Kidney (tissue), 14 donors: ENCODE measurements around the gene PAFAH1B1. TPM values are rescaled to one million over a fixed set of nuclear protein-coding genes. Genes with fewer than 3 reads are reported as not detected.
"Not testable (repeated sequence)": the region's sequence is repeated elsewhere in the genome, so short reads cannot be mapped to it uniquely, and the experiment has no call there.

Experiments
- DNase-seq, 5 donors: peaks; one replicate each; pipeline ENCODE4 v3.0.0-alpha.2; 2013 to 2020
- FAIRE-seq: peaks from 2 replicates; lab custom pipeline; 2012; peaks lifted over from hg19 to GRCh38; lab: Jason Lieb, UNC
- H3K27ac ChIP-seq, 2 donors: one replicate each; pipeline ENCODE4 v1.7.0; 2013; ENCODE audit warnings: low read depth in 2 of 2, low read length in 2 of 2, inconsistent platforms in 1 of 2
- H3K27me3 ChIP-seq: one replicate; pipeline ENCODE4 v1.7.1; 2013; ENCODE audit warnings: low read length, inconsistent platforms; ENCODE audit not compliant: control insufficient read depth, insufficient read depth
- H3K36me3 ChIP-seq, 3 donors: one replicate each; pipeline versions ENCODE4 v1.7.0 to v1.7.1; 2013; ENCODE audit warnings: low read length in 3 of 3, control low read depth in 1 of 3, inconsistent platforms in 1 of 3; ENCODE audit not compliant: insufficient read depth in 3 of 3, control insufficient read depth in 2 of 3
- H3K4me1 ChIP-seq, 3 donors: one replicate each; pipeline versions ENCODE4 v1.7.0 to v1.7.1; 2013; ENCODE audit warnings: low read length in 3 of 3, inconsistent platforms in 1 of 3, low read depth in 1 of 3; ENCODE audit not compliant: control insufficient read depth in 2 of 3, insufficient read depth in 2 of 3
- H3K4me3 ChIP-seq, 3 donors: one replicate each; pipeline versions ENCODE4 v1.7.0 to v1.8.1; 2013; ENCODE audit warnings: low read length in 3 of 3, control low read depth in 1 of 3, inconsistent platforms in 1 of 3
- H3K9ac ChIP-seq, 3 donors: one replicate each; pipeline versions ENCODE4 v1.7.0 to v1.7.1; 2013; ENCODE audit warnings: low read length in 3 of 3, control low read depth in 1 of 3, inconsistent platforms in 1 of 3
- H3K9me3 ChIP-seq, 3 donors: one replicate each; pipeline versions ENCODE4 v1.7.0 to v1.7.1; 2013; ENCODE audit warnings: low read length in 3 of 3, control low read depth in 1 of 3, inconsistent platforms in 1 of 3; ENCODE audit not compliant: control insufficient read depth in 2 of 3, insufficient read depth in 1 of 3
- intact Hi-C: fragments of 100-400 bp; cut with DNase I; formaldehyde crosslinking; loops from one replicate; pipeline ENCODE4 v1.11.1; 2022
- polyA plus RNA-seq: library from polyadenylated mRNA; stranded (reverse); fragments of 350-450 nt; fragmentation: Illumina TruSeq; extraction: RNeasy Lipid Tissue Mini Kit (QIAGEN cat#74804); gene quantifications from one replicate; pipeline ENCODE4 v1.2.3, GENCODE V29; 2014; ENCODE audit warnings: low read depth, low replicate concordance; ENCODE audit not compliant: insufficient read depth
- total RNA-seq: library from RNA; stranded (reverse); fragmentation: NEBNext Ultra II Directional; extraction: Animal tissue kit (Norgen Biotek cat#: 25700); gene quantifications from one replicate; pipeline ENCODE4 v1.2.1, GENCODE V29; 2021
- TF ChIP-seq, protein P1 (sequence below): IDR thresholded peaks from 3 replicates; pipeline ENCODE4 v1.5.1; 2012; ENCODE audit warnings: mild to moderate bottlenecking, moderate library complexity, borderline replicate concordance; ENCODE audit not compliant: insufficient read depth; ENCODE audit errors: extremely low read depth
- donor health status: control.
- donor health status: control.
- donor health status: control.
- donor health status: control.
- donor health status: control.
- donor health status: DM: yes; HTN: yes; CAD: no.
- donor health status: Normal renal cell carcinoma (clear cell type).

PAFAH1B1 gene
- total and polyA plus RNA-seq, 2 donors from 2014 or later: 46.7 to 125 TPM

DNA sequence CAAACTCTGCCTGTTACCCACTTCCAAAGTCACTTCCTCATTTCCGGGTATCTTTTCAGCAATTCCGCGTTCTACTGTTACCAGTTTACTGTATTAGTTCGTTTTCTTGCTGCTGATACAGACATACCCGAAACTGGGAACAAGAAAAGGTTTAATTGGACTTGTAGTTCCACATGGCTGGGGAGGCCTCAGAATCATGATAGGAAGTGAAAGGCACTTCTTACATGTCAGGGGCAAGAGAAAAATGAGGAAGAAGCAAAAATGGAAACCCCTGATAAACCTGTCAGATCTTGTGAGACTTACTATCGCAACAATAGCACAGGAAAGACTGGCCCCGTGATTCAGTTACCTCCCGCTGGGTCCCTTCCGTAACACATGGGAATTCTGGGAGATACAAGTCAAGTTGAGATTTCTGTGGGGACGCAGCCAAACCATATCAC, 30.9 kb downstream of the PAFAH1B1 start:
- FAIRE-seq (no peak), DNase-seq (no peak)
- Histone ChIP-seq H3K36me3 (no peaks in the 10 kb centered on the region), H3K4me1 (peaks cover 0 to 10% (median 8%) of the 10 kb centered on the region in 3 donors), H3K27me3 (no peaks in the 10 kb centered on the region), H3K4me3 (no peak overlapping the region), H3K9ac (no peak overlapping the region), H3K9me3 (no peaks in the 10 kb centered on the region), H3K27ac (no peak overlapping the region)
- TF ChIP-seq, protein P1, sequence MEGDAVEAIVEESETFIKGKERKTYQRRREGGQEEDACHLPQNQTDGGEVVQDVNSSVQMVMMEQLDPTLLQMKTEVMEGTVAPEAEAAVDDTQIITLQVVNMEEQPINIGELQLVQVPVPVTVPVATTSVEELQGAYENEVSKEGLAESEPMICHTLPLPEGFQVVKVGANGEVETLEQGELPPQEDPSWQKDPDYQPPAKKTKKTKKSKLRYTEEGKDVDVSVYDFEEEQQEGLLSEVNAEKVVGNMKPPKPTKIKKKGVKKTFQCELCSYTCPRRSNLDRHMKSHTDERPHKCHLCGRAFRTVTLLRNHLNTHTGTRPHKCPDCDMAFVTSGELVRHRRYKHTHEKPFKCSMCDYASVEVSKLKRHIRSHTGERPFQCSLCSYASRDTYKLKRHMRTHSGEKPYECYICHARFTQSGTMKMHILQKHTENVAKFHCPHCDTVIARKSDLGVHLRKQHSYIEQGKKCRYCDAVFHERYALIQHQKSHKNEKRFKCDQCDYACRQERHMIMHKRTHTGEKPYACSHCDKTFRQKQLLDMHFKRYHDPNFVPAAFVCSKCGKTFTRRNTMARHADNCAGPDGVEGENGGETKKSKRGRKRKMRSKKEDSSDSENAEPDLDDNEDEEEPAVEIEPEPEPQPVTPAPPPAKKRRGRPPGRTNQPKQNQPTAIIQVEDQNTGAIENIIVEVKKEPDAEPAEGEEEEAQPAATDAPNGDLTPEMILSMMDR: no peak
- intact Hi-C loops: no loop called here

DNA sequence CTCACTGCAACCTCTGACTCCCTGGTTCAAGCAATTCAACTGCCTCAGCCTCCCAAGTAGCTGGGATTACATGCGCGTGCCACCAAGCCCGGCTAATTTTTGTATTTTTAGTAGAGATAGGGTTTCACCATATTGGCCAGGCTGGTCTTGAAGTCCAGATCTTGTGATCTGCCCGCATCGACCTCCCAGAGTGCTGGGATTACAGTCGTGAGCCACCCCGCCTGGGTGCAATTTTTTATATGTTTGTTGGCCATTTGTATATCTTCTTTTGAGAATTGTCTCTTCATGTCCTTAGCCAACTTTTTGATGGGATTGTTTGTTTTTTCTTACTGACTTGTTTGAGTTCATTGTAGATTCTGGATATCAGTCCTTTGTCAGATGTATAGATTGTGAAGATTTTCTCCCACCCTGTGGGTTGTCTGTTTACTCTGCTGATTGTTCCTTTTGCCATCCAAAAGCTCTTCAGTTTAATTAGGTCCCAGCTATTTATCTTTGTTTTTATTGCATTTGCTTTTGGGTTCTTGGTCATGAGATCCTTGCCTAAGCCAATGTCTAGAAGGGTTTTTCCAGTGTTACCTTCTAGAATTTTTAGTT, 33.3 kb downstream of the PAFAH1B1 start:
- DNase-seq, H3K27ac ChIP-seq, H3K27me3 ChIP-seq, FAIRE-seq, H3K9me3 ChIP-seq, intact Hi-C loops, H3K4me3 ChIP-seq, H3K36me3 ChIP-seq, H3K9ac ChIP-seq: not testable (repeated sequence)
- peaks cover 0 to 13% (median 6%) of the 10 kb centered on the region in 3 donors for H3K4me1 ChIP-seq

DNA sequence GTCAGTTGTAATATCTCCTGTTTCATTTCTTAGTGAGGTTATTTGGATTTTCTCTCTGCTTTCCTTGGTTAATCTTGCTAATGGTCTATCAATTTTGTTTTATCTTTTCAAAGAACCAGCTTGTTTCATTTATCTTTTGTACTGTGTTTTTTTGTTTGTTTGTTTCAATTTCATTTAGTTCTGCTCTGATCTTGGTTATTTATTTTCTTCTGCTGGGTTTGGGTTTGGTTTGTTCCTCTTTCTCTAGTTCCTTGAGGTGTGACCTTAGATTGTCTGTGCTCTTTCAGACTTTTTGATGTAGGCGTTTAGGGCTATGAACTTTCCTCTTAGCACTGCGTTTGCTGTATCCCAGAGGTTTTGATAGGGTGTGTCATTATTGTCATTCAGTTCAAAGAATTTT, 35.5 kb downstream of the PAFAH1B1 start:
- FAIRE-seq, intact Hi-C loops: not testable (repeated sequence)

DNA sequence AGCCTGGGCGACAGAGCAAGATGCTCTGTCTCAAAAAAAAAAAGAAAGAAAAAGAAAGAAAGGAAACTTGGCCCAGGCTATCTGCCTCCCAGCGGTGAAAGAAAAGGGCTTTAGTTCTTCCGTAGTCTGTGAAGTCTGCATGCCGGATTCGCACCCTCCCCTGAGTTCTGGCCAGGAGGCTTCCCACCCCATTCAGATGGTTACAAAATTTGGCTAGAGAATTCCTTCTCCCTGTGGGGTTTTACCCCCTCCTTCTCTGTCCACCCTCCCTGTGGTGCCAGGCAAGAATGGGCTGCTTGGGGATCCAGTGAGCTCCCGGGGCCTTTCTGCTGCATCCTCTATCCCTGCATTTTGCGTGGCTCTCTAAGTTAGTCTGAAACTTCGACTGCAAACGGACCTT, 37.8 kb downstream of the PAFAH1B1 start:
- intact Hi-C loops: no loop called here
- Histone ChIP-seq H3K36me3 (no peaks in the 10 kb centered on the region), H3K9me3 (no peaks in the 10 kb centered on the region), H3K27ac (no peak overlapping the region), H3K4me3 (no peak overlapping the region), H3K27me3 (no peaks in the 10 kb centered on the region), H3K9ac (no peak overlapping the region), H3K4me1 (peaks cover 0 to 4% (median 0%) of the 10 kb centered on the region in 3 donors)
- DNase-seq (no peak), FAIRE-seq (no peak)
- TF ChIP-seq, protein P1: no peak

More for the DNA sequence above, 35.5 kb downstream of the PAFAH1B1 start:
- not testable (repeated sequence) for H3K36me3 ChIP-seq, DNase-seq, H3K27me3 ChIP-seq, H3K4me1 ChIP-seq, H3K27ac ChIP-seq, H3K9ac ChIP-seq, H3K9me3 ChIP-seq, H3K4me3 ChIP-seq
